ENCODE data around the gene KCNA2.
A peak's percentile ranks its signal among the peaks of the same experiment; 100 is the strongest.

The KCNA2 gene

DNA sequence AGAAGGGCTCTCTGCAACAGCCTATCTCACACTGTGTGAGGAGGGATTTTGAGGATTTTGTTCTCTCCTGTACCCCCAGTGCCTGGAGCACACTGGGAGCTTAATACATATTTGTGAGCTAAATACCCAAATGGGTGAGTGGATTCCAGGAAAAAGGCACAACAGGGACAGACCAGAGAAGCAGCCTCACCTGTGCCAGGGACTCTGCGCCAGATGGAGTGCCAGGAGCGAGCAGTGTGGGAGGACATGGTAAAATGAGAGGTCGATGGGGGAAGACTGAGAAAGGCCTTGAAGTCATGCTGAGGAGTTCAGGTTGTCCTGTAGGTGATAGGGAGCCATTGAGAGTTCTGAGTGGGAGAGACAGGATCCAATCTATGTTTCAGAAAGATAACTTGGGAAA is 11.0 kb upstream of the KCNA2 start:
- no peak for DNase-seq
- Mint-ChIP-seq H3K9me3 (no peaks in the 10 kb centered on the region), H3K4me3 (no peak overlapping the region), H3K36me3 (ENCODE audit: low read depth) (no peaks in the 10 kb centered on the region), H3K27me3 (no peaks in the 10 kb centered on the region), H3K27ac (no peak overlapping the region), H3K4me1 (ENCODE audit: low read depth) (peaks cover 30% of the 10 kb centered on the region)

DNA sequence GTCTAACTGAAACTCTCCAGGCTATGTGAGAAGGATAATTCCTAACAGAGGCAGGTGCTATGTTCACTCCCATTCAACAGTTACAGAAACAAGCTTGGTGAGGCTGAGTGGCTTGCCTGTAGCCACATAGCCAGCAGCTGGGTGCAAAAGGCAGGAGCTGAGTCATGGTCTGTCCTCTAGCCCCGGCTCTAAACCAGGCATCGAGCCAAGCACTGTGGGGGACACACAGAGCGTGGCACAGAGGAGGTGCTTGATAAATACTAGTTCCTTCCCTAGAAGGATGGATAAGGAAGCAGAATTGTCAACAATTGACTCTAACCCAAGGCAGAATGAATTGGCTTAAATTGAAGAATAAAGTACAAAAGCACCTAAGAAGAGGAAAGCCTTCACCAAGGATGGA is 10.4 kb upstream of the KCNA2 start:
- no peak for DNase-seq
- no peaks in the 10 kb centered on the region for H3K27me3 Mint-ChIP-seq
- H3K4me1 Mint-ChIP-seq (ENCODE audit: low read depth) = peaks cover 30% of the 10 kb centered on the region

DNA sequence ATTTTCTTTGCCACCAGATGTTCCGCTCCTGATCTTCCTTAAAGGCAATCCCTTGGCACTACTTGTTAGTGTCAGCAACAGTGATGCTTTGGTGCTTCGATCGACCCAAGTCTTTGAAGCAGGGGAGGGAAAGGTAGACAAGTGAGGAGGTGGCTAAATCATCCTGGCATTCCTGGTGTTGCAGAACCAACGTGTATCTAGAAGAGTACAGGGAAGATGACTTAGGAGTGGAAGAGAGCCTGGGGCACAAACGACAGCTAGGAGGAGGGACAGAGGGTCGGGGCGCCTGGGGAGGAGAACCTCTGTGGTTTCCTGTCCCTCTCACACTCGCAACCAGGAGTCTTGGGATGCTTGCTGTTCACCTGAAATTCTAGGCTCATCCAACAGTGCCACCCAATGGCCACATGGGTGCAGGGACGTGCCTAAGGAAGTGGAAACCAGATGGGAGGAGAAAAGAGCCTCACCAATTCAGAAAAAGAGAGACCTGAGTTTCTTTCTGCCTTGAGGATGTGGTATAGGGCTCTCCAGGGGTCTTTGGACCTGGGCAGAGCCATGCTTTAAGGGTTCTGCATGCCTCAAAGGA is 9.5 kb upstream of the KCNA2 start:
- H3K27ac Mint-ChIP-seq = no peak overlapping the region
- no peak overlapping the region for H3K4me3 Mint-ChIP-seq
- H3K9me3 Mint-ChIP-seq = no peaks in the 10 kb centered on the region
- H3K4me1 Mint-ChIP-seq (ENCODE audit: low read depth) = peaks cover 28% of the 10 kb centered on the region
- no peaks in the 10 kb centered on the region for H3K36me3 Mint-ChIP-seq (ENCODE audit: low read depth)
- DNase-seq = peak; percentile 66
- no peaks in the 10 kb centered on the region for H3K27me3 Mint-ChIP-seq

More for the DNA sequence above, 10.4 kb upstream of the KCNA2 start:
- H3K9me3 Mint-ChIP-seq = no peaks in the 10 kb centered on the region
- no peak overlapping the region for H3K4me3 Mint-ChIP-seq
- no peaks in the 10 kb centered on the region for H3K36me3 Mint-ChIP-seq (ENCODE audit: low read depth)
- no peak overlapping the region for H3K27ac Mint-ChIP-seq

DNA sequence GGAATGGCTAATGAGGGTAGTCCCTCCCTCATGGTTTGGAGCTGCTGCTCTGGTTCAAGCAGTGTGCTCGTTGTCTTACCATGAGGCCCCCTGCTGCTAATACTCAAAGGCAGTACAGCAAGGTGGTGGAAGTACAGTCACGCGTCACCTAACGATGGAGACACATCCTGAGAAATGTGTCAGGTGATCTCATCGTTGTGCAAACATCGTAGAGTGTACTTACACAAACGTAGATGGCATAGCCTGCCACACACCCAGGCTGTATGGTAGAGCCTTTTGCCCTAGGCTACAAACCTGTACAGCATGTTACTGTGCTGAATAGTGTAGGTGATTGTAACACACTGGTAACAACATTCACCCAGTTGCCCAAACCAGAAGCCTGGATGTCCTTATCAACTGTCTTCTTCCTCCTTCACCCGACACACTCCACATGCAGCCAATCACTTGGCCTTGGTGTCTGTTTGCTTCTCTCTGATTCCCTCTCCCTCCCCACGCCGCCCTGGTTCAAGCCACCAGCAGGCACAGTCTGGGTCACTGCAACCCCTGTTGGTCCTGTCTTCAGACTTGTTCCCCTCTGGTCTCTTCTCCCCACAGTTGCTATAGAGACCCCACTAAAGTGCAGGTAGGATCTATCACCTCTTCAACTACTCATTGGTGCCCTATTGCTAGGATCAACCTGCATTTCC is 6.0 kb upstream of the KCNA2 start:
- peaks cover 15% of the 10 kb centered on the region for H3K4me1 Mint-ChIP-seq (ENCODE audit: low read depth)
- no peaks in the 10 kb centered on the region for H3K36me3 Mint-ChIP-seq (ENCODE audit: low read depth)
- no peak overlapping the region for H3K27ac Mint-ChIP-seq
- no peak for DNase-seq
- no peak overlapping the region for H3K4me3 Mint-ChIP-seq
- H3K9me3 Mint-ChIP-seq = no peaks in the 10 kb centered on the region
- peaks cover 22% of the 10 kb centered on the region for H3K27me3 Mint-ChIP-seq

DNA sequence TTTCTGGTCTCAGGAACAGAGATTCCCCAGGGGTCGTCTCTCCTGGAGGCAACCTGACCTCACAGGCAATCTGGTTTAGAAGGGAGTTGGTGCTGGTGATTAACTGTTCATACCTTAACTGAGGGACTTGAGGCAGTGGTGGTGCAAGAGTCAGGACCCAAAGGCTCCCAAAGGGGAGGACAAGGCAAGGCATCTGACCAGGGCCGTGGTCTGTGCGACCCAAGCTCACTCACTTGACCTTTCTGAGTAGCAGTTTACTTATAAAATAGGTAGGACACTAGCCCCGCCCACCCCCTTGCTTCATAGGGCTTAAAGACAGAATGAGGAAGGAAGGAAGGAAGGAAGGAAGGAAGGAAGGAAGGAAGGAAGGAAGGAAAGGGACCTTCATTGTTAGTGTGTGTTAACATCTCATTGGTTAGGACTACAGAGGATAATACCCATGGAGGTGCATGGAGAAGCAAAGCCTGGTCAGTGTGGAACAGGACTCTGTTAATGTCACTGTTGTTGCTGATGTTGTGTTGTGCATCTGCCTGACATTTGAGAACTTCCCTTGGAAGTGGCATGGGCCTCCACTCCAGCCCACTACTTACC is 4.6 kb upstream of the KCNA2 start:
- H3K4me1 Mint-ChIP-seq (ENCODE audit: low read depth) = peaks cover 22% of the 10 kb centered on the region
- H3K4me3 Mint-ChIP-seq = no peak overlapping the region
- no peak for DNase-seq
- peaks cover 32% of the 10 kb centered on the region for H3K27me3 Mint-ChIP-seq
- no peaks in the 10 kb centered on the region for H3K36me3 Mint-ChIP-seq (ENCODE audit: low read depth)
- H3K27ac Mint-ChIP-seq = no peak overlapping the region
- H3K9me3 Mint-ChIP-seq = no peaks in the 10 kb centered on the region

DNA sequence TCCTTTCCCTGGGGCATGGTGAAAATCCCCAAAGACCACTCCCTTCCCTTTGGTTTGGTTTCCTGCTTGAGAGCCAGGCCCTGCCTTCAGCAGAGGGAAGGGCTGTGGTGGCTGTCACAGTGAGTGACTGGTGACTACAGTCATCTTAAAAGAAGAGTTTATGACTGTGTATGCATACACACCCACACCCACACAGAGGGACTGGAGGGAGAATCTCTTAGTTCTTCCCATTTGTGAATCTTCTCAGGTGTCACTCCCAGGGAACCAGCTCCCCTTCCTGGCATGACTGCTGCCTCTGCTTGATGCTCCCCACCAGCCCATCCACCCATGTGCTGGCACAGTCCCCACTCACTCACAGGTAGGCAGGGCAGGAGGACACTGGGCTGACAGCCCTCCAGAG is 3.9 kb upstream of the KCNA2 start:
- DNase-seq = no peak
- Mint-ChIP-seq H3K36me3 (ENCODE audit: low read depth) (no peaks in the 10 kb centered on the region), H3K27me3 (peaks cover 39% of the 10 kb centered on the region), H3K4me1 (ENCODE audit: low read depth) (peaks cover 17% of the 10 kb centered on the region), H3K27ac (no peak overlapping the region), H3K4me3 (no peak overlapping the region), H3K9me3 (no peaks in the 10 kb centered on the region)

DNA sequence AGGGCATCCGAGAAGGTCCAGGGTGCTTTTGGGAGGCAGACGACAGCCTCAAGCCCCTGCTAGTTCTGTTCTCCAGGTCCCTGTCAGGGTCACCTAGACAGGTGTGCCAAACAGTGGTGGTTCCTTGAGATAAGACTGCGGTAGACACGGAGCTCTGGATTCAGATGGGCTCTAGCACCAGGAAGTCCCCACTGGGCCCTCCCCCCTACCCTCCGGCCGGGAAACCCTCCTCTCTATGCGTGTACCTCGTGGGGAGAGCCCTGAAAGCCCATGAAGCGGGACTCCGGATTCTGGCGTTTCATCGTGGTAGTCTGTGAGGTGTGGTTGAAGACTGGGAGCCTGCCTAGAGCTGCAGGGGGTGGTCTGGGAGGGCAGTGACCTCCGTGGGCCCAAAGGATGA is 2.1 kb upstream of the KCNA2 start:
- Mint-ChIP-seq H3K9me3 (no peaks in the 10 kb centered on the region), H3K4me1 (ENCODE audit: low read depth) (peaks cover 17% of the 10 kb centered on the region), H3K36me3 (ENCODE audit: low read depth) (no peaks in the 10 kb centered on the region), H3K27ac (no peak overlapping the region), H3K27me3 (peaks cover 57% of the 10 kb centered on the region), H3K4me3 (peak overlapping the region; percentile 4)
- no peak for DNase-seq

DNA sequence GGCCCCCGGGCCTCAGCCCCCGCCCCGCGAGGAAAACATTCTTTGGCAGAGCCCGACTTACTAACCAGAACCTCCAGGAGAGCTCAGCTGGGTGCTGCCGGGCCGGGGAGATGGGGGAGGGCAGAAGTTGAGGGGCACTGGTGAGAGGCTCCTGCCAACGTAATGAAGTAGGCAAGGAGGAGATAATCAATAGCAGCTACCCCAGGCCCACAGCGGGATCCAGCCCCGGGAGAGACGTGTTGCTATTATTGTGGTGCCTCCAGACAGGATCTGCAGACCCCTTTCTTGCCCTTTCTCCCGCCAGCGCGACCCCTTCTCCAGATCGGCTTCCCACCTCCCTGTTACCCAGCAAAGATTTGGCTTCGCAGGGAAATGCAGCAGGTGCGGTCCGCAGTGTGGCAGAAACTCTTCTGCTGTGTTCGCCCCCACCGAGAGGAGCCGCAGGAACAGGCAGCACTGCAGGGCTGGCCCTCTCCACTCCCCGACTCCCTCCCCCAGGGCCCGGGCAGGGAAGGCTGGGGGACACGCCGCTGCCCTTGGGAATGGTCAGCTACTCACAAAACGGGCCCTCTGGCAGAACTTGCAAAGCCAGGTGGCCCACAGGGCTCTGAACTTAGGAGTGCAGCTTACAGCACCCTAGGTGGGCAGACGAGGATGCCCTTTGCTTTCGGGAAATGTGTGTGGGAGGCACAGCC is 1.5 kb upstream of the KCNA2 start:
- DNase-seq = no peak
- peak overlapping the region; percentile 48 for H3K4me3 Mint-ChIP-seq
- no peaks in the 10 kb centered on the region for H3K36me3 Mint-ChIP-seq (ENCODE audit: low read depth)
- peaks cover 17% of the 10 kb centered on the region for H3K4me1 Mint-ChIP-seq (ENCODE audit: low read depth)
- H3K27me3 Mint-ChIP-seq = peaks cover 63% of the 10 kb centered on the region
- no peaks in the 10 kb centered on the region for H3K9me3 Mint-ChIP-seq
- H3K27ac Mint-ChIP-seq = no peak overlapping the region

DNA sequence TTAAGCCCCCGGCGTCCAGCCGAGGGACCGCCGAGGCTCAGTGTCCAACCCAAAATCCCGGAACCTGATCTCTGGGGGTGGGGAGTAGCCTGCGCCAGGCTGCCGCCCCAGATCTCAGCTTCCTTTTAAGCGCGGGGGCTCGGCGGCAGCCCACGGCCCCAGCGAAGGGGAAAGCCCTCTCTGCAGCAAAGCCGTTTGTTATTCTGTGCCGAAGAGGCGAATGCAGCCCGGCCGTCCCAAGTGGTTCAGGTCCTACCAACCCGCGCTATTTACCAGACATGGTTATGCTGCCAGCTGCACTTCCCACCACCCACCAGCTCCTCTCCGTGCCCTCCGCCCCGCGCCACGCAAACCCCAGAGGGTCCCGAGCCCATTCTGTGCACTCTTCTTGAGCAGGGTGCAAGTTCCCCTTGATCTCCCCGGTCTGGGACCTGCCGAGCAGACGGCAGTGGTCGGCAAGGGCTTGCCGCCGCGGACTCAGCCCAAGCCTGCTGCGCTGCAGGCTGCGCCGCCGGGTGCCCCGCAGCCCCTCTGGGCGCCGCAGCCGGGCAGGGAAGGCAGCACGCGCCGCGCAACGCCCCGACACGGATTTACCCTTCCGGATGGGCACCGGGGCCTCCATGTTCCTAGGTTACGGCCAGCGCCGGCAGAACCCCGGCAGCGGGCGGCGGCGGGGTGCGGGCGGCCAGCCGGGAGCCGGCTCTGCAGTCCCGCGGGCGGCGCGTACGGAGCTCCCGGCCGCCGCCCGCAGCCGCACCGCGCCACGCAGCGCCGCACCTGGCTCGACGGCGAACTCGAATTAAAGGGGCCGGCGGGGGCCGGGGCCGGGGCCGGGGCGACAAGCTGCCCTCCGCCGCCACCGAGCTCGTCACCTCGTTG is 738 bp upstream of the KCNA2 start:
- Mint-ChIP-seq H3K4me1 (ENCODE audit: low read depth) (peaks cover 17% of the 10 kb centered on the region), H3K27me3 (peaks cover 66% of the 10 kb centered on the region), H3K9me3 (no peaks in the 10 kb centered on the region), H3K36me3 (ENCODE audit: low read depth) (no peaks in the 10 kb centered on the region), H3K27ac (no peak overlapping the region), H3K4me3 (peak overlapping the region; percentile 78)
- DNase-seq = peak; percentile 60

DNA sequence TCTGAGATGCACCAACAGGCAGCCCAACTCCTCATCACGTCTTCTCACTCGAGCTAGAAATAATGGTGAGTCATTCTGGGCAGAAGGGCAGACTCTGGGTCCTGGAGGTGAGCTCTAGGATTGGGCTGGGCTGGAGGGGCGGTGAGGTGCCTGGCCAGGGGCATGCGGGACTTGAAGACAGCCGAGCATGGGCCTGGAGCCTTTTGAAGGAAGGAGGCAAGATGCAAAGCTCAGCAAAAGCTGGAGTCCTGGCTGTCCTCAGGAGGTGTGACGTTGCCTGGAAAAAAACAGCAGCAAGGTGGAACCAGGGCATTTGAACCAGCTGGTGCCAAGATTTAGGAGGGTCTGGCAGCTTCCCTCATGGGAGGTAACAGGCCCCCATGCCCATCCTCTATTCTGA is 712 bp downstream of the KCNA2 start:
- Mint-ChIP-seq H3K4me3 (no peak overlapping the region), H3K9me3 (no peaks in the 10 kb centered on the region), H3K4me1 (ENCODE audit: low read depth) (peaks cover 17% of the 10 kb centered on the region), H3K27me3 (peaks cover 66% of the 10 kb centered on the region), H3K27ac (no peak overlapping the region), H3K36me3 (ENCODE audit: low read depth) (no peaks in the 10 kb centered on the region)
- DNase-seq = no peak

DNA sequence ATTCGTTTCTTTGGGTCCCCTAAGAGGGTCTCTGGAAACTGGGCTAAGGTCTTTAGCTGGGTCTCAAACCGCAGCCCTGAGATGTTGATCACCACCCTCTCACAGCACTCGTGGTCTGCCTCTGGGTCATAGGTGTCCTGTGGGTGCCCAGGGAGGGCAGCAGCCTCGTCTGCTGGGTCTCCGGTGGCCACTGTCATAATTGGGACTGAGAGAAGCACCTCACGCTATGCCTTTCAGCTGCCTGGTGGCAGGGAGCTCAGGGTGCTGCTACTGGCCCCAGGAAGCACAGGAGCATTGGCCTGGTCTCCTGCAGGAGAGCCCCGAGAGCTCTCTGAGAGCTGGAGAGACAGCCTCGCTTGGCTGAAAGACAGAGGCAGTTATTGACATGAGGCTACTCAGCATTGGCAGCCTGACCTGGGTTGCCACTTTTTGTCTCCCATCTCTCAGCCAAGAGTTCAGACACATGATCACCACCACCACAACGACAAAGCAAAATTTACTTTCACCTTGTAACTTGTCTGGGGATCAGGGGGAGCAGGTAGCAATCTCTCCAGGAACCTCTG is 1.5 kb downstream of the KCNA2 start:
- Mint-ChIP-seq H3K36me3 (ENCODE audit: low read depth) (no peaks in the 10 kb centered on the region), H3K4me3 (no peak overlapping the region), H3K27ac (no peak overlapping the region), H3K27me3 (peaks cover 66% of the 10 kb centered on the region), H3K4me1 (ENCODE audit: low read depth) (peaks cover 12% of the 10 kb centered on the region), H3K9me3 (no peaks in the 10 kb centered on the region)
- DNase-seq = no peak

DNA sequence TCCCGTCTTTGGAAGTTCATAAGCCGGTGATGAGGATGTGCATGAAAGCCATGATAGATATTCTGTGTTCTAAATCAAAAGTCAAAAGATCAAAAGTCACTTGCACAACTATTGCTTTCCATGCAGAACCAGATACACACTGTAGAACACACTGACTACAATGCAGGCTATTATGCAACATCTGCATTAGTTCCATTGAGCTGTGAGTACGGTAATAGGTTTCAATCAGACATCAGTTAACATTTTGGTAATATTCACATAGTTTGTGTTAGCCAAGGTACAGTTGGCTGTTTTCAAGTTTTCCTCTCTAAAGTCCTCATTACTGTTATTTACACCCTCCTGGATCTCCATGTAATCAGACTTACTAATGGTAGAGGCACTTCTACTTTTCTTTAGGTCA is 3.1 kb downstream of the KCNA2 start:
- H3K27me3 Mint-ChIP-seq = peaks cover 52% of the 10 kb centered on the region

DNA sequence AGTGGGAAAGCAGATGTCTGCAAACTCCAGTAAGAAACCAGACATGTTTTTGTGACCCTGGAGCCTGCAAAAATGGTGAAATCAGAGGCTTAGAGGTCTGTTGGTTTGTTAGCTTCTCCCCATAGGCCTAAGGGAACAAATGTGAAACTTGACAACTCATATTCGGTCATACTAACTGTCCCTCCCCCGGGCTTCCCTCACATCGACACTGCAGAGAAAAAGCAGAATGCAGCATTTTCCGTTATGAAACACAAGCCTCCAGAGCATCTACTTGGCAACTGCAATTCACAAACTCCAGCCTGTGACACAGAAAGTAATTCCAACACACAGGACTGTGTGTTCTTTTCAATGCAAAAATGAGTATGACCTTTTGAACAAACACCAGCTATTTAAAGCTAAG is 3.7 kb downstream of the KCNA2 start:
- DNase-seq = peak; percentile 13
- Mint-ChIP-seq H3K36me3 (ENCODE audit: low read depth) (no peaks in the 10 kb centered on the region), H3K27ac (no peak overlapping the region), H3K27me3 (peaks cover 46% of the 10 kb centered on the region), H3K4me3 (no peak overlapping the region), H3K4me1 (ENCODE audit: low read depth) (peaks cover 9% of the 10 kb centered on the region), H3K9me3 (no peaks in the 10 kb centered on the region)

More for the DNA sequence above, 3.1 kb downstream of the KCNA2 start:
- Mint-ChIP-seq H3K4me3 (no peak overlapping the region), H3K9me3 (no peaks in the 10 kb centered on the region), H3K4me1 (ENCODE audit: low read depth) (peaks cover 12% of the 10 kb centered on the region), H3K36me3 (ENCODE audit: low read depth) (no peaks in the 10 kb centered on the region), H3K27ac (no peak overlapping the region)
- no peak for DNase-seq

DNA sequence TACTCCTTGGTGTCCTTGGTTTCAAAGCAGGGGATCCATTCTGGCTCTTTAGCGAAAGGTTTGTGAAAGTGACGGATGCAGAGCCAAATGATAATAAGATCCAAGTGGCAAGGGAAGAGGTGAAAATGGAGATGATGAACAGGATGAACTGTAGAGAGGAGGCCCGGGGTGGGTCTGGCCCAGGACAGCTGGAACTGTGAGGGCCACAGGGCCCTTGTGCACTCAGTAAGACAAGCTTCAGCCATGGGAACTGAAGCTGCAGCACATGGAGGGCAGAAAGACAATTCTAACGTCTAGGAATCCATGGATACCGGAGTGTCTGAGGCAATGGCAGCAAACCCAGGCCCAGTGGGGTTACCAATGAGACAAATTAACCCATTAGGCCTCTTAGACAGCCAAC is 4.8 kb downstream of the KCNA2 start:
- Mint-ChIP-seq H3K27me3 (peaks cover 39% of the 10 kb centered on the region), H3K4me1 (ENCODE audit: low read depth) (peaks cover 3% of the 10 kb centered on the region), H3K27ac (no peak overlapping the region), H3K9me3 (no peaks in the 10 kb centered on the region), H3K36me3 (ENCODE audit: low read depth) (no peaks in the 10 kb centered on the region), H3K4me3 (no peak overlapping the region)
- DNase-seq = peak; percentile 2
